ENCODE results near the gene POP4.

GRCh38 chr19:29663861-29664752 is 58.0 kb downstream of the POP4 start:
- TF ChIP-seq CTCF (conservative IDR thresholded peaks at IDR 0.05) (no peak), ZFX (IDR thresholded peaks at IDR 0.05) (no peak)
